GM18519 (cell line): Measurements from ENCODE around the gene NHSL2.
"Not testable (repeated sequence)": the region's sequence is repeated elsewhere in the genome, so short reads cannot be mapped to it uniquely, and the experiment has no call there.

Source experiments
- ATAC-seq: cut with Tn5 transposase; IDR thresholded peaks from one replicate; pipeline ENCODE4 v1.9.1; 2021; ENCODE audit warnings: mild to moderate bottlenecking, moderate library complexity; ENCODE audit not compliant: unreplicated experiment, low FRiP score

Gene NHSL2

DNA sequence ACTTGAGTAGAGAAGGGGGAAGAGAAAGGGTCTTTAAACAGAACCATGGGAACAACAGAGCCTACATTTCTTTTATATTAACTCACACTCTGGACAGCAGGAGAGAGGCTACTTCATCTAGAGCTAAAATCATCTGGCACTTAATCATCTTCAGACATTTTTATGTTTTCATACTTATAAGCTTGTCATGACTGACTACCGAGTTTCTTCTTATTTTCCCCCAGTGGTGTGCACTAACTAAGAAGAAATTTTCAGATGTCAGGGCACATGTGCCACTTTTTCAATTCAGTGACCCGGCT is 232.9 kb downstream of the NHSL2 start:
- no peak for ATAC-seq

DNA sequence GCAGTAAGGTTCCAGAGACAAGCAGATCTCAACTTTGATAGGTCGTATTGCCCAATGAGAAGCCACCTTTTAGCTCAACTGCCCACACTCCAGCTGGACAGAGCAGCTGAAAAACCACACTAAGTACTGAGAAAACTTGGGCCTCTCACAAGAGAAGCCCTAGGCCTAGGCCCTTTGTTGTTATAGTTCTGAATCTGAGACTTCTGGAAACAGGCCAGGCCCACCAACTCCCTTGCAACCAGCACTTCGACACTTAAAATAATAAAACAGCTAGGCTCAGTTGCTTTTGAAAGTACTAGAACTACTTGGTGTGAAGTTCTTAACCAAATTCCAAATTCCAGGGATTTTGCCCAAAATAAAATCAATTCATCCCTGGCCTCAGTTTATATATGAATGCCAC is 234.5 kb downstream of the NHSL2 start:
- ATAC-seq = no peak

DNA sequence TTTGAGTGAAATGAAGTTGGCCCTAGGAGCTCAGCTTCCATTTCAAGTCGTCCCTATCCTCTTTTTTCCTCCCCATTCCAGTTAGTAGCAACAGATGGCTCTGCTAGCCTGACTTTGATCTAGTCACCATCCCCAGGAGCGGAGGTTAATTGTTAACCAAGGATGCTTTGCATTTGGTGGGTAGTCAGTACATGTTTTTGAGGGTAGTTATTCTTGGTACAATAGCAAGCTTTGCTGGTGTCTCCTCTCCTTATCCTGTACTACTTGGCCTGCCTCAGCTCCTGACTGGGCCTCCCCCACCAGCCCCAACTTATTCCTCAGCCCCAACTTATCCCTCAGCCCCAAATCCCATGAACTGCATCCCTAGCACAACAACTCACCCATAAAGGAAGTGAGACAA is 235.9 kb downstream of the NHSL2 start:
- ATAC-seq = no peak

DNA sequence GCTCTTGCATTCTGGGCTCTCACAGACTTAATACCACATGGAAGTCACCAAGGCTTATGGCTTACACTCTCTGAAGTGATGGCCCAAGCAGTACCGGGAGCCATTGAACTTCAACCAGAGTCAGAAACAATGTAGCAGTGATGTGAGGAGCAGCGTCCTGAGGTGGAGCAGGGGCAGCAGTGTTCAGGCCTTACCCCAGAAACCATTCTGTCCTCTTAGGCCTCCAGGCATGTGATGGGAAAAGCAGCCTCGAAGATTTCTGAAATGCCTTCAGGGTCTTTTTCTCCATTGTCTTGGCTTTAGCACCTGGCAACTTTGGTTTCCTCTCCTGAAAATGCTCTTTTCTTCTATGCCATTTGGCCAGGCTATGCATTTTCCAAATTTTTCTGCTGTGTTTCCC is 248.1 kb downstream of the NHSL2 start:
- ATAC-seq = no peak

DNA sequence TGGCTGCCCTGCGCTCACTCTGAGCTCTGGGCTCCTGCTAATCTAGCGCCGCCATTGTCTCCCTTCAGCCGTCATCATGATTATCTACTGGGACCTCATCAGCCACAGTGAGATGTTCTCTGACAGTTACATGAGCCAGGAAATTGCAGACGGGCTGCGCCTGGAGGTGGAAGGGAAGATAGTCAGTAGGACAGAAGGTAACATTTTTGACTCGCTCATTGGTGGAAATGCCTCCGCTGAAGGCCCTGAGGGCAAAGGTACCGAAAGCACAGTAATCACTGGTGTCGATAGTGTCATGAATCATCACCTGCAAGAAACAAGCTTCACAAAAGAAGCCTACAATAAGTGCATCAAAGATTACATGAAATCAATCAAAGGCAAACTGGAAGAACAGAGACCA is 249.1 kb downstream of the NHSL2 start:
- no peak for ATAC-seq

DNA sequence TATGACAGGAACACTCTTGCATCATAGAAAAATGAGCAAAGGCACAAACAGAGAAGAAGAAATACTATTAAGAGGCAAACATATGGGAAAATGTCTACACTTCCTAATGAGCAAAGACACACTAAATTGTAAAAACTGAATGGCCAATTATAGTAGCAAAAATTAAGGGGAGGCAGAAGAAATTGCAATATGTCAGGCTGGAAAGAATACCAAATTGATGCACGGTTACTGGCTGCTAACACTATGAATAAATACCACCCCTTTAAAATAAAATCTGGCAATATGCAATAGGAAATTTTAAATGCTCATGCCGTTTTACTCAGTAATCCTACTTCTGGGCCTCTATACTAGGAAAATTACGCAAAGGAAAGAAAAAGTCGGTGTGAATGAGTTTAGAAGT is 254.9 kb downstream of the NHSL2 start:
- no peak for ATAC-seq

DNA sequence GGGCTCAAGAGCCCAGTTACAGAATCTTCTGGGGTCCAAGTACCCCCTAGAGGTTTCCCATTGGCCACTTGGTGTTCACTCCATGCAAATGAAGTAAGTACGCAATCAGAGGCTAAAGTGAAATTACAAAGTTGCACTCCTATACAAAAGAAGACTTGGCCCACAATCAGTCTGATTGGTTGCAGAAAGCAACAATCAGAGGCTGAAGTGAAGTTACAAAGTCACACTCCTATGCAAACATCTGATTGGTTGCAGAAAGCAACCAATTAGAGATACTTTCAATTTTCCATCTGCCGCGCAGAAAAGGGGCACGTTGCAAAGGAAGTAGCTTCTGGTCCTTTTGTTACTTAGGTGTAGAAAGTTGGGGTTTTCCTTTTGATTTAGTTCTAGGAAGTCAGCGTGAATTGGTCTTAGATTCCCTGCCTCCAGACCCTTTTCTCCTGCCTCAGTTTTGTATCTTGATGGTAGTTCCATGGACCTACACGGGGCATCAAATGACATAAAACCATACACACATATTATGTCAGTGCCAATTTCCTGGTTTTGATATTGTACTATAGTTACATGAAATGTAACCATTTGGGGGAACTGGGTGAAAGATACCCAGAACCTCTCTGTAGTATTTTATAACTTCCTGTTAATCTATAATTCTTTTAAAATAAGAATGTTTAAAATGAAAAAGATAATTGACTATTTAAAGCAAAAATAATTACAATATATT is 258.5 kb downstream of the NHSL2 start:
- ATAC-seq = no peak

DNA sequence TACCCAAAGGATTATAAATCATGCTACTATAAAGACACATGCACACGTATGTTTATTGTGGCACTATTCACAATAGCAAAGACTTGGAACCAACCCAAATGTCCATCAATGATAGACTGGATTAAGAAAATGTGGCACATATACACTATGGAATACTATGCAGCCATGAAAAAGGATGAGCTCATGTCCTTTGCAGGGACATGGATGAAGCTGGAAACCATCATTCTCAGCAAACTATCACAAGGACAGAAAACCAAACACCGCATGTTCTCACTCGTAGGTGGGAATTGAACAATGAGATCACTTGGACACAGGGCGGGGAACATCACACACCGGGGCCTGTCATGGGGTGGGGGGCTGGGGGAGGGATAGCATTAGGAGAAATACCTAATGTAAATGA is 265.6 kb downstream of the NHSL2 start:
- not testable (repeated sequence) for ATAC-seq

DNA sequence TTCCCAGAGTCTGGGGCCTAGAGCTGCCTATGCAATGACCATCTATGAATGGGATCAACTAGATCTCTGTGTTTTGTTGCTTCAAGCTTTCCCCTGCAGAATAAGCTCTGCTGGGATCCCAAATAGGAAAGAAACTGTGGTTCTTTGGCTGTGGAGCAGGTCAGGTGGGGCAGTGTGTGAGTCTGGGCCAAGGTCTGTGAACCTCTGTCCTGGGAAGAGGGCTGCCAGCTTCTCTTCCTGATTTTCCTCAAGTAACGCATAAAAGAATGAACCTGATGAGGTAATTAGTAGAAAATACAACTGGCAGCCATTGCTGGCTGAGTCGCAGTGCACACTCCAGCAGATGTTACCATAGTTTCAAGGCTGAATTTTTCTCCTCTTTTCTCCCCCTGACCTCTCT is 266.3 kb downstream of the NHSL2 start:
- no peak for ATAC-seq

DNA sequence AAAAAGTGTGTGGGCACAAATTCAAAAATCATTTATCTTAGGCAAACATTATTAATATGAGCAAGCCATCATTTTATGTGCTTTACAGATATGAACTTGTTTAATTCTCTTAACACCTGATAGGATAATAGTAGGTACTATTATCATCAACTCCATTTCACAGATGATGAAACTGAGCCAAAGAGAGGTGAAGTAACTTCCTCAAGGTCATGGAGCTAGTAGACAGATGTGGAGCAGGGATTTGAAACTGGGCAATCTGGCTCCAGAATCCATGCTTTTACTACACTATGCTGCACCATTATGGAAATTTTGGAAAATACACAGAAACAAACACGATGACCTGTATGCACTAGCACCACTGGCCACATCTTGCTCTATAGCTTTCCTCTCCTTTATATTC is 269.9 kb downstream of the NHSL2 start:
- ATAC-seq = no peak

DNA sequence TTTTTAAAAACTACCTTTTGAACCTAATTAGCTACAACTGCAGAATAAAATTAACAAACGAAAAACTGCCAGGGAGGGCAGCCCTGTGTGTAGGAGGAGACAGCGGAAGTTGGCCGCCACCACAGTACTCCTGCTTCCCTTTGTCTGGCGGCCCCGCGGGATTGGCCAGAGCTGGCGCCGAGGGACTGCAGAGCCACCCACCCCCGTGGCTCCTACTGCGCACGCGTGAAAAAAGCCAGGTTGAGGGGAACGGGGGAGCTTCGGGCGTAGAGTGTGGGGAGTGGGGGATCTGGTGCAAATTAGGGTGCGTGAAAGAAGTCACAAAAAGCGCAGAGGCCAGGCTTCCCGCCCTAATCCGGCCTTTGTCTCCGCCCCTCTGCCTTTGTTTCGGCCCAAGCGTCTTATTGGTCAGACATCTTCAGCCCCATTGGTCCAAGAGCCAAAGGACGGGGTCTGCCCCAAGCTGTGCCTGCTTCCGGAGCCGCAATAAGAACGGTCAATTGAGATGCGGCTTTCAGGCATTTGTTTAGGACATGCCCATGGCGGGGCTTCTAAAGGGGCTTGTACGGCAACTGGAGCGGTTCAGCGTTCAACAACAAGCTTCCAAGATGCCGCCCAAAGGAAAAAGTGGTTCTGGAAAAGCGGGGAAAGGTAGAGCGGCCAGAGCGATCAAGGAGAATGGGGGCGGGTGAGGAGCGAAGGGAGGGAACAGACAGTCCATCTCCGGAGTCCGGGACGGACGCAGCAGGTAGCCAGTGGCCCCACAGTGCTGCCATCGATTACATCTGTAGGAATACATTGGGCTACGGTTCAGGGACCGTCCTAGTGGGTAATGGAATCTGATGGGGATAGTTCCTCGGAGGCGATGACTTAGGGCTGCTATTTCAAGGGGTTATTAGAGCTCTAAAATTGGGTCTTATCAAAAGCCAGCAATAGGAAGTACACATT is 270.8 kb downstream of the NHSL2 start, which contains the start of gene PIN4:
Gene PIN4, plus strand, starts transcription at position 580 of the 948 bp plus-strand sequence. Its CDS starts 29 bp downstream, at position 609.
- ATAC-seq = peak; percentile 91

DNA sequence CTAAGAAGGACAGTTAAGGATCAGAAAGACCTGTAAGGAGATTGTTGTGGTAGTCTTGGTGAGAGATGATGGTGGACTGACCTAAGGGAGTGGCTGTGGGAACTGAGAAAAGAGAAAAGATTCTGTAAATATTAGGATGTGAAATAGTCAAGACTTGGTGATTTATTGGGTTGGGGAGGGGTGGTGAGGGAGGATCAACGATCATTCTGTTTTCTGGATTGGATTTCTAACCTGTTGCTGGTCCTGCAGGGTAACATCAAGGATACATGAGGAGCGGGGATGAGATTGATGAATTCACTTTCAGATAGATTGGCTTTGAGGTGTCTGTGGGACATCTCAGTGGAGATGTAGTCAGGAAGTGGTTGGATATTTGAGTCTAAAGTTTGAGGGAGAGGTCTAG is 272.3 kb downstream of the NHSL2 start:
- no peak for ATAC-seq

DNA sequence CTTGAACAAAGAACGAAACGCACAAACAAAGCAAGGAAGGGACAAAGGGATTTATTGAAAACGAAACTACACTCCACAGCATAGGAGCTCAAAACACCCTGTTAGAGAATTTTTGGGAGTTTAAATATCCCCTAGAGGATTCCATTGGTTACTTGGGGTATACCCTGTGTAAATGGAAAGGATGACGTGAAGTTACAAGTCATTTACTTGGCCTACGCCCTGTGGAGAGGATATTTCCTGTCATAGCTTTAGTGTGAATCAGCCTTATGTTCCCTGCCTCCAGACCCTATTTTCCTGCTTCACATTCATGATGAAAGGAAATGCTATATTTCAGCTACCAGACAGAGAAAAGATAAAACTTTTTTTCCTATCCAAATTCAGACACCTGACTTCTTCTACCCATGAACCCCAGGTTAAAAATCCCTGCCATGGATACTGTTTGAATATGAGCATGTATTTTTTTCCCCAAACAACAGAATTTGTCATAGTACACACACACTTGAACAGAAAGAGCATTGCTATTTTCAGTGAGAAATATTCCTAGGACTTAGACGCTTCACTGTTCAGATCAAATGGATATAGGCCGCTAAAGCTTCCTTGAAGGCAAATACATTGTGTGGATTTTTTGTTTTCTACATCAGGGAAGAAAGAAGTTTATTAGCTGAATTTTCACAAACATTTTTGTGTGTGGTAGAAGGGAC is 291.3 kb downstream of the NHSL2 start:
- no peak for ATAC-seq
